Keratinocyte (primary cell): Measurements from ENCODE around the gene GALNT14.

Experiments
- CTCF ChIP-seq, 3 experiments: IDR thresholded peaks in 1 of 3; conservative IDR thresholded peaks in 1 of 3; optimal IDR thresholded peaks in 1 of 3; 2 replicates in 2 of 3; 3 replicates in 1 of 3; pipeline versions ENCODE3 to v1.5.1; 2011; ENCODE audit warnings: low read length in 3 of 3, mild to moderate bottlenecking in 3 of 3, moderate library complexity in 2 of 3, control low read depth in 1 of 3, inconsistent platforms in 1 of 3; ENCODE audit not compliant: insufficient read depth in 2 of 3; ENCODE audit errors: extremely low read depth in 1 of 3
- EZH2 ChIP-seq: IDR thresholded peaks from one replicate; pipeline ENCODE4 v1.6.1; 2012; ENCODE audit warnings: inconsistent platforms, mild to moderate bottlenecking, low read length, moderate library complexity

- TF ChIP-seq CTCF (optimal IDR thresholded peaks at IDR 0.05 in 1 of 3, IDR thresholded peaks at IDR 0.05 in 1 of 3, conservative IDR thresholded peaks at IDR 0.05 in 1 of 3; ENCODE audit: extremely low read depth in 1 of 3, insufficient read depth in 2 of 3, low read length in 3 of 3) (no peak), EZH2 (no peak)
Measured at GRCh38 chr2:31037058-31037457, 101.2 kb downstream of the GALNT14 start.
